GM12801 (cell line): ENCODE measurements around the gene ARHGAP4.

Experiments used
- TF ChIP-seq, protein P1 (sequence below): IDR thresholded peaks from one replicate; pipeline ENCODE4 v1.5.1; 2011; ENCODE audit warnings: control low read depth; ENCODE audit not compliant: insufficient read length; ENCODE audit errors: extremely low read depth

Gene ARHGAP4

DNA sequence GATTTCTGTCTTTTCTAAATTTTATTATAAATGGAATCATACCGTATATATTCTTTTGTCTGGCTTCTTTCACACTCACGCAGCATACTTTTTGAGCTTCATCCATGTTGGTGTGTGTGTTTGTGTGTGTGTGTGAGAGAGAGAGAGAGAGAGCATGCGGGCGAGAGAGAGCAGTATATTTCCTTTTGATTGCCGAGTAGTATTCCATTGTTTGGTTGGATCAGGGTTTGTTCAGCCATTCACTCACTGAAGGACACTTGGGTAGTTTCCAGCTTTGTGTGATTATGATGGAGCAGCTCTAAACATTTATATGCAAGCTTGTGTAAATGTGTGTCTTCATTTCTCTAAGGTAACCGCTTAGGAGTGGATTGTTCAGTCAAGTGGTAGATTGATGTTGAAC is 36.9 kb downstream of the ARHGAP4 start:
- TF ChIP-seq, protein P1, sequence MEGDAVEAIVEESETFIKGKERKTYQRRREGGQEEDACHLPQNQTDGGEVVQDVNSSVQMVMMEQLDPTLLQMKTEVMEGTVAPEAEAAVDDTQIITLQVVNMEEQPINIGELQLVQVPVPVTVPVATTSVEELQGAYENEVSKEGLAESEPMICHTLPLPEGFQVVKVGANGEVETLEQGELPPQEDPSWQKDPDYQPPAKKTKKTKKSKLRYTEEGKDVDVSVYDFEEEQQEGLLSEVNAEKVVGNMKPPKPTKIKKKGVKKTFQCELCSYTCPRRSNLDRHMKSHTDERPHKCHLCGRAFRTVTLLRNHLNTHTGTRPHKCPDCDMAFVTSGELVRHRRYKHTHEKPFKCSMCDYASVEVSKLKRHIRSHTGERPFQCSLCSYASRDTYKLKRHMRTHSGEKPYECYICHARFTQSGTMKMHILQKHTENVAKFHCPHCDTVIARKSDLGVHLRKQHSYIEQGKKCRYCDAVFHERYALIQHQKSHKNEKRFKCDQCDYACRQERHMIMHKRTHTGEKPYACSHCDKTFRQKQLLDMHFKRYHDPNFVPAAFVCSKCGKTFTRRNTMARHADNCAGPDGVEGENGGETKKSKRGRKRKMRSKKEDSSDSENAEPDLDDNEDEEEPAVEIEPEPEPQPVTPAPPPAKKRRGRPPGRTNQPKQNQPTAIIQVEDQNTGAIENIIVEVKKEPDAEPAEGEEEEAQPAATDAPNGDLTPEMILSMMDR: no peak

DNA sequence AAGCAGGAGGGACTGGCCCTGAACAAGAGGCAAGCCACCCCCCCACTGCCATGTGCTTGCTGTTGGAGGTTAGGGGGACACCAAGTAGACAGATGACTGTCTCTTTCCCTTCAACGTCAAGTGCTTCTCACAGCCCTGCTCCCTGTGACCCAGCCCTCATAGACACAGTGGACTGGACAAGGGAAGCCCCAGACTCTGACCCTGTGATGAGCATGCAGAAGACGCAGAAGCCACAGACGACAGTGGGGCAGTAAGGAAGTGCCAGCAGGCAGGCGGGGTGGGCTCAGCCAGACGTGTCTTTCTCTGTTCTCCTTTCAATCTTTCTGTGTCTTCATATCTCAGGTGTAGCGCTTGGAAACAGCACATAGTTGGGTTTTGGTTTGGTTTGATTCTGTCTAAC is 37.7 kb downstream of the ARHGAP4 start:
- TF ChIP-seq, protein P1: no peak

DNA sequence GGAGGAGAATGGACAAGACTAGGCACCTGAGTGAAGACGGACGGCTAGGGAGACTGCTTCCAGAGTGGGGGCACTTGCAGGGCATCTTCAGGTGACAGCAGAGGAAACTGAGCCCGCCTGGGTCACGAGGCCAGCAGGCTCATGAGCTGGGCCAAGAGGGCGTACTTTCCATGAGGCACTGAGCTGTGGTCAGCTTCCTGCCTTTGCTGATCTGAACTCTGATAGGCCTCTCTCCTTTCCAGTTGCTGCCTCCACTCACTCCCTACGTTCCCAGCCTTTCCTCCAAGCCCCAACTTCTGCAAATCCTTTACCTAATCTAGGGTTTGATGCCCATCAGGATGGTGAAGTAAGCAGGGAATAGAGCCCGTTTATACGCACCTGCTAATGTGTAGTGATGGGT is 38.7 kb downstream of the ARHGAP4 start:
- TF ChIP-seq, protein P1: no peak

DNA sequence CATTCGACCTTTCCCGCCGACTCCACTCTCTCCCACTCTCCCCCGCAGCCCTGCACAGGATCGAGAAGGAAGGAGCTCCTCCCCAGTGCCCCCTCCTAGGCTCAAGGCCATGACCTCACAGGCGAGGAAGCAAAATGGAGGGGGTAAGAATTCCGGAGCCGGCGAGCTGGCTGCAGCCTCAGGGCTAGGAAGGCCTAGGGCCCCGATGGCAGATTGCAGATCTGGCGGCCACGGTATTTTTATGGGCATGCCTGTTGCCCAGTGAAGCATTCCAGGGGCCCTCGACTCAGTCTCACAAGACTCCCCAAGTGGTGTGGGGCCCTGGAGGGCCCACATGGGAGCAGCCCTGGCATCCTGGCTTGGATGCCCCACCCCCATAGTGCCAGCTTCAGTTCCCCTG is 39.1 kb downstream of the ARHGAP4 start:
- TF ChIP-seq, protein P1: no peak

DNA sequence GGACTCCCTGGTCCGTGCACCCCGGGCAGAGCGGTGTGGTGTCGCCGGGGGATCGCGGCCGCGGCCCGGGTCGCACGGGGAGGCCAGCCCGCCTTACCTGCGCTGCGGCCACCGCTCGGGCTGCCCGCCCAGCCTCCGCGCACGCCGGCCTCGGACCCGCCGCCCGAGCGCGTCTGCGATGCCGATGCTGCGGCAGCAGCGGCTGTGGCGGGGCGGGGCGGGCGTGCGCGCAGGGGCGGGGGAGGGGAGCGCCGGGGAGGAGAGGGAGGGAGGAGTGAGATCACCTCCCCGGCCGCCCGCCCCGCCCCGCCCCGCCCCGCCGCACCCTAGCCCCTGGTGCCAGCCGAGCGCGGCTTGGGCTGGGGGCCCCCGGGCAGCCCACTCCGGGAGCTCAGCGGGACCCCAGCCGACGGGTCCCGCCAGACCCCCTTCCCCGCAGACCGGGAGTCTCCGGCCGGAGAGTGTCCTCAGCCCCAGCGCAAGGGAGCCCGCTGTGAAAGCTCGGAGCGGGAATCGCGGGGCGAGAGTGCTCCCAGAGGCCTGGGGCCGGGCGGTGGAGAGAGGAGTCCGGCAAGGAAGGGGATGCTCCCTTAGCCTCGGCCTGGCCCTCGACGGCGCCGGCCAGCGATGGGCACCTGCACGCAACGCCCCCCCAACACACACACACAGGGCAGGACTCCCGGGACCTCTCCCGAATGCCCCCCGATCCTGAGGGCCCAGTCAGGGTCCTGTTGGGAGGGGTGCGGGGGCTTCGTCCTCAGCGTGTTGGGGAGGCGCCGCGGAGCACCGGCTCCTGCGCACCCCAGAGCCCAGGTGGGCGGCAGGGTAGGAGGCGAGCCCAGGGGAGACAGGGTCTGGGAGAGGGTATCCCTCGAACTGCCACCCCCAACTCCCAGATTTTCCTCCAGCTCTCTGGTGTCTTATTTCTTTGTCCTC is 39.8 kb downstream of the ARHGAP4 start, which contains the start of gene L1CAM:
L1CAM (minus strand) TSS at position 206 of the 936 bp plus-strand sequence. CDS start 10,337 bp downstream, outside the sequence.
- TF ChIP-seq, protein P1: no peak

DNA sequence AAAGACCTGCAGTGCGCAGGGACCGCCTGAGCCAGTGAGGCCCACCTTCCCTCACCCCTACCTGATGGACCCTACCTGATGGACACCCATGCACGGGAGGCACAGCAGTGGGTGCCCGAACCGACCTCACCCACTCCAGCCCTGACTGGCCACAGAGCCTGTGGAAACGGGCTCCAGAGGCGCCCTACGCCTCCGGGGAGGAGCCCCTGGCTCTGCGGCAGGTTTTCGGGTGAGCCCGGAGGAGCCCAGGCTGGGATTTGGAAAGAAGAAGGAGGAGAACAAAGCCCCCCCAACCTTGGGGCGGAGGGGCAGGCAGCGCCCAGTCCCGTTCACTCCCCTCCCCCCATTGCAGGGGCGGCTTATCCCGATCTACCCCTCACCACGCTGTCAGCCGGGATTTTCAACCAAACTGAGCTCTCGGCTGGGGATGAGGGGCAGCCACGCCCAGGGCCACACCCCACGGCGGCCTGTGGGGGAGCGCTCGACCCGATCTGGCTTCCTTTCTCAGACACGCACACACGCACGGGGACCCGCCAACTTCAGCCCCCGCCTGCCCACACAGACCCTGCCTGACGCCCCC is 40.8 kb downstream of the ARHGAP4 start:
- TF ChIP-seq, protein P1: no peak

DNA sequence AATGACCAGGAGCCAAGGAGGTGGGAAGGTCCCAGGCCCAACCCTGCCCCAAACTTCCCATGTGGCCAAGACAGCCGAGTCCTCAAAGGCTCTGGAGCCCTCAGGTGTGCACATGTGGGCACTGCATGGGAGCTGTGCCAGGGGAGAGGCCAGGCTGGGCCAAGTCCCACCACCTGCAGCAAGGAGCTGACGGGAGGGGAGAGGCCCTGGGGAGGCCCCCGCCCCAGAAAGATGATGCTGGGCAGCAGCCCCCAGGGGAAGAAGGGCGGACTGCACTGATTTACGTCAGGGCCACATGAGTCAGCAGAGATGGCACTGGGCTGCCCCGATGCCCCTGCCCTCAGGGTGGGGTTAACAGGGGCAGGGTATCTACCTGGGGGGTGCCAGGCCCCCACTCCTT is 41.5 kb downstream of the ARHGAP4 start:
- TF ChIP-seq, protein P1: no peak
